GM12875 (cell line): Measurements from ENCODE around the gene RTL3.

ENCODE experiments used
- H3K4me3 ChIP-seq: one replicate; pipeline ENCODE4 v1.5.1; 2011; ENCODE audit warnings: low read depth, low read length, control low read depth
- TF ChIP-seq, protein P1 (sequence below): IDR thresholded peaks from 2 replicates; pipeline ENCODE4 v1.5.1; 2011; ENCODE audit warnings: low read depth, mild to moderate bottlenecking, control low read depth, inconsistent platforms, low read length, moderate library complexity, borderline replicate concordance; ENCODE audit not compliant: insufficient read depth

Gene RTL3

DNA sequence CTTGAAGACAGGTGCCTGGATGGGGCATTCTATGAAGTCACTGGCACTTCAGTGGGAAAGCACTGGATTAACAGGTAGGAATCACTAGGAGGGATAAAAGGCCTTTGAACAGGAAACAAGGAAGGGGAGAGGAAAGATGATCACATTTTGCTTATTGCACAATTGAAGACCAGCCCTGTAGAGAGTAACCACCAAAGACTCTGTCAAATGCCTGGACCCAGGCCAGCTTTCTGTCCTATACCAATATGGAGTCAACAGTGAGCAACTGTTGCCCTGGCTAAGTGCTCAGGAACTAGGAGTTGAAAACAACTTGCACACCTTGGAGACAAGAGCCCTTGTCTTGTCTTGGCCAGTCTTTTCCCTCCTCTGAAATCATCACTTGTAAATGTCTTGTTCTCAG, 14.1 kb upstream of the RTL3 start:
- no peak overlapping the region for H3K4me3 ChIP-seq
- TF ChIP-seq, protein P1, sequence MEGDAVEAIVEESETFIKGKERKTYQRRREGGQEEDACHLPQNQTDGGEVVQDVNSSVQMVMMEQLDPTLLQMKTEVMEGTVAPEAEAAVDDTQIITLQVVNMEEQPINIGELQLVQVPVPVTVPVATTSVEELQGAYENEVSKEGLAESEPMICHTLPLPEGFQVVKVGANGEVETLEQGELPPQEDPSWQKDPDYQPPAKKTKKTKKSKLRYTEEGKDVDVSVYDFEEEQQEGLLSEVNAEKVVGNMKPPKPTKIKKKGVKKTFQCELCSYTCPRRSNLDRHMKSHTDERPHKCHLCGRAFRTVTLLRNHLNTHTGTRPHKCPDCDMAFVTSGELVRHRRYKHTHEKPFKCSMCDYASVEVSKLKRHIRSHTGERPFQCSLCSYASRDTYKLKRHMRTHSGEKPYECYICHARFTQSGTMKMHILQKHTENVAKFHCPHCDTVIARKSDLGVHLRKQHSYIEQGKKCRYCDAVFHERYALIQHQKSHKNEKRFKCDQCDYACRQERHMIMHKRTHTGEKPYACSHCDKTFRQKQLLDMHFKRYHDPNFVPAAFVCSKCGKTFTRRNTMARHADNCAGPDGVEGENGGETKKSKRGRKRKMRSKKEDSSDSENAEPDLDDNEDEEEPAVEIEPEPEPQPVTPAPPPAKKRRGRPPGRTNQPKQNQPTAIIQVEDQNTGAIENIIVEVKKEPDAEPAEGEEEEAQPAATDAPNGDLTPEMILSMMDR: no peak

DNA sequence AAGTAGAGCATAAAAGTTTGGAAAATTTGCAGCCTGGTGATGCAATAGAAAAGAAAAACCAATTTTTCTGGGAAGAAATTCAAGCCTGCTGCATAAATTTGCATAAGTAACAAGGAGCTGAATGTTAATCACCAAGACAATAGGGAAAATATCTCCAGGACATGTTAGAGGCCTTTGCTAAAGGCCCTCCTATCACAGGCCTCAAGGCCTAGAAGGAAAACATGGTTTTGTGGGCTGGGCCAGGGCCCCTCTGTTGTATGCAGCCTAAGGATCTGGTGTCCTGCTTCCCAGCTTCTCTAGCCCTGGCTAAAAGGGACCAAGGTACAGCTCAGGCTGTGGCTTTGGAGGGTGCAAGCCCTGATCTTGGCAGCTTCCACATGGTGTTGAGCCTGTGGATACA, 6.2 kb upstream of the RTL3 start:
- TF ChIP-seq, protein P1: no peak
- H3K4me3 ChIP-seq: no peak overlapping the region

DNA sequence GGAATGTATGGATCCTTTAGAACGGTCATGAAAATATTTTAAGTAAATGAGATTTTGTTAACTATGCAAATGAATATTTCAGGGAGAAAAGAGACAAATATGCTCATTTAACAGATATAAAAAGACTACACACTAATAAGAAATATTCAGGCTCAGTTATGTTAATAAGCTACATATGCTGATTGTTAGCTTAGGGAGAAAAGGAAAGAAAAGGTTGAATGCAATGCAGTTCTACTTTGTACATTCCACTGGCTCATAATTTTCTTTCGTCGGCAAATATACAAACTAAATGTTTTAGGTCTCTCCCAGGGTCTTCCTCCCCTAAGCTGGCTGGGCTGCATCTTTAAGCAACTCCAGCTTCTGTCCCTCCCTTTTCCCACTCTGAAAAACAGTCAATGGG, 2.7 kb upstream of the RTL3 start:
- no peak overlapping the region for H3K4me3 ChIP-seq
- TF ChIP-seq, protein P1: no peak

DNA sequence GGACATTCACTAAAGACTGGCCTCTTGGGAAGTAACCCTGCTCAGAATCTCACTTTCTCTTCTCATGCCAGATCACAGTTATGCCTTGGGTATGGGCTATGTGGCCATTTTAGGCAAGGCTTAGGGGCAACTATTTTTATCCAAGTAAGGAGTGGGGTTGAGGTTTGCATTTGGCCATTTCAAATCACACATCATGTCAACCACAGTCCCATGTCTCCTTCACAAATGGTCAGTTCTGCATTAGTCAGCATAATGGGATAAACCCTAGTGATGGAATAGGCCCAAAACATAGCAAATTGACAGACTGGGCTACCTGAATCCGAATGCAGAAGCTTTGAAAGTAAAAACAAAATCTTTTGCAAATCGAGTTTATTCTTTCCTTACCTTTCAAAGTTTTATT, 827 bp upstream of the RTL3 start:
- TF ChIP-seq, protein P1: no peak

DNA sequence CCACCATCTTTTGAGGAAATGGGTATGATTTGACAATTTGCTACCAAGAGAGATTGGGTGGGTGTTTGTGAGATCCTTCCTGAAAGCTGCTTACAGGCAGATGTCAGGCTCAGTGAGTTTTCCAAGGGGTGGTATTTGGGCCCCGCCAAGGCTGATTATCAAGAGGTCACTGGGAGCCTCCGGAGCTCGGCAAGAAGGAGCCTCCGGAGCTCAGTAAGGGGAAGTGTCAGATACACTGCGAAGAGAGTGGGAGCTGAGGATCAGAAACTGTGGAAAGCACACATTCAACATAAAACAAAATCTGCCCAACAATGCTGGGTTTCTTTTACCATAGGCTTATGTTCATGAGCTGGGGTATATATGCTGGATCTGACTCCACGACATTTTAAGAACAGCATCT, 714 bp downstream of the RTL3 start:
- TF ChIP-seq, protein P1: no peak
- no peak overlapping the region for H3K4me3 ChIP-seq

More for the DNA sequence above, 827 bp upstream of the RTL3 start:
- no peak overlapping the region for H3K4me3 ChIP-seq

DNA sequence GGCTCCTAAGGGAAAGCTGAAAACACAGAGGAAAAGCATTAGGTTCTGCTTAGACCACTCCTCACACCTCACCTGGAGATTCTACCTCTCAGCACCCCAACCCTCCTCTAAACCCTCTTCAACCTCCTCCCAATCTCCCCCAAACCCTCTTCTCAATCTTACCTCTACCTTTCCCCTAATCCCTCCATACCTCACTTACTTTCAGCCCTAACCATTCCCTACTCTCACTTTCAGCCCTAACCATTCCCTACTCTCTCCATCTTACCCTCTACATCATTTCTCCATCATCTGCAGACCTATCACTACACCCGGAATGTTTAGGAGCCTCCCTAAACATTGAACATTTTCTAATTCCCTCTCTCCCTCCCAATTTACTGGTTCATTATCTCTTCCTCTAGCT, 3.5 kb downstream of the RTL3 start:
- TF ChIP-seq, protein P1: no peak
- H3K4me3 ChIP-seq: no peak overlapping the region

DNA sequence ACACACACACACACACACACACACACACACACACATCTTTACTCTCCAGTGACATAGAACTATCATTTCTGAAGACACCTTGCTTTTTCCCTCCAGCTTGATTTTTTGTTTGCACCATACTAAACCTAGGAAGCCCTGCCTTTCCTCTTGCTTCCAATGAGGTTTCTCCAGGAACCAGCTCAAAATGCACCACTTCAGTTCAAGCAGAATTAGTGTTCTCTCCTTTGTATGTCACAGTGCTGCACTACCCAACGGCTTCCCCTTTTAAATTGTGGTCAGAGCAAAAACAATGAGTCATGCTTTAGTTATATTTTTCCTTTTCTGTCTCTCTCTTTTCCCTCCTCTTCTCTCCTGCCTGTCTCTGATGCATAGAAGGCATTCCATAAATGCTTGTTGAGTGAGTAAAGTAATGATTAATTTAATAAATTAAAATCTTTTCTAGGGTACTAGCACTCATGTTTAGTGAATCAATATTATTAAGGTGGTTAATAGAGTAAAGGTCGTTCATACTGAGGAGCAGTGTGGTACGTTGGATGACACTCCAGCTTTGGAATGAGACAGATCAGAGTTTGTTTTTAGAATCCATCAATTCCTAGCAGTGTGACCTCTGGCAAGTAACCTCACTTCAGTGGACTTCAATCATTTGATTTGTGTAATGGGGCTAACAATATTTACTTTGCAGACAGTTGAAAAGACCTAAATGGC, 5.9 kb downstream of the RTL3 start:
- no peak overlapping the region for H3K4me3 ChIP-seq
- TF ChIP-seq, protein P1: no peak
